Kidney (tissue), 14 donors: ENCODE measurements around the gene CELF1. TPM values are rescaled to one million over a fixed set of nuclear protein-coding genes. Genes with fewer than 3 reads are reported as not detected.

Experiments used
- DNase-seq, 5 donors: peaks; one replicate each; pipeline ENCODE4 v3.0.0-alpha.2; 2013 to 2020
- FAIRE-seq: peaks from 2 replicates; lab custom pipeline; 2012; peaks lifted over from hg19 to GRCh38; lab: Jason Lieb, UNC
- H3K27ac ChIP-seq, 2 donors: one replicate each; pipeline ENCODE4 v1.7.0; 2013; ENCODE audit warnings: low read depth in 2 of 2, low read length in 2 of 2, inconsistent platforms in 1 of 2
- H3K27me3 ChIP-seq: one replicate; pipeline ENCODE4 v1.7.1; 2013; ENCODE audit warnings: low read length, inconsistent platforms; ENCODE audit not compliant: control insufficient read depth, insufficient read depth
- H3K36me3 ChIP-seq, 3 donors: one replicate each; pipeline versions ENCODE4 v1.7.0 to v1.7.1; 2013; ENCODE audit warnings: low read length in 3 of 3, control low read depth in 1 of 3, inconsistent platforms in 1 of 3; ENCODE audit not compliant: insufficient read depth in 3 of 3, control insufficient read depth in 2 of 3
- H3K4me1 ChIP-seq, 3 donors: one replicate each; pipeline versions ENCODE4 v1.7.0 to v1.7.1; 2013; ENCODE audit warnings: low read length in 3 of 3, inconsistent platforms in 1 of 3, low read depth in 1 of 3; ENCODE audit not compliant: control insufficient read depth in 2 of 3, insufficient read depth in 2 of 3
- H3K4me3 ChIP-seq, 3 donors: one replicate each; pipeline versions ENCODE4 v1.7.0 to v1.8.1; 2013; ENCODE audit warnings: low read length in 3 of 3, control low read depth in 1 of 3, inconsistent platforms in 1 of 3
- H3K9ac ChIP-seq, 3 donors: one replicate each; pipeline versions ENCODE4 v1.7.0 to v1.7.1; 2013; ENCODE audit warnings: low read length in 3 of 3, control low read depth in 1 of 3, inconsistent platforms in 1 of 3
- H3K9me3 ChIP-seq, 3 donors: one replicate each; pipeline versions ENCODE4 v1.7.0 to v1.7.1; 2013; ENCODE audit warnings: low read length in 3 of 3, control low read depth in 1 of 3, inconsistent platforms in 1 of 3; ENCODE audit not compliant: control insufficient read depth in 2 of 3, insufficient read depth in 1 of 3
- CTCF ChIP-seq: IDR thresholded peaks from 3 replicates; pipeline ENCODE4 v1.5.1; 2012; ENCODE audit warnings: mild to moderate bottlenecking, moderate library complexity, borderline replicate concordance; ENCODE audit not compliant: insufficient read depth; ENCODE audit errors: extremely low read depth
- intact Hi-C: fragments of 100-400 bp; cut with DNase I; formaldehyde crosslinking; loops from one replicate; pipeline ENCODE4 v1.11.1; 2022
- polyA plus RNA-seq: library from polyadenylated mRNA; stranded (reverse); fragments of 350-450 nt; fragmentation: Illumina TruSeq; extraction: RNeasy Lipid Tissue Mini Kit (QIAGEN cat#74804); gene quantifications from one replicate; pipeline ENCODE4 v1.2.3, GENCODE V29; 2014; ENCODE audit warnings: low read depth, low replicate concordance; ENCODE audit not compliant: insufficient read depth
- total RNA-seq: library from RNA; stranded (reverse); fragmentation: NEBNext Ultra II Directional; extraction: Animal tissue kit (Norgen Biotek cat#: 25700); gene quantifications from one replicate; pipeline ENCODE4 v1.2.1, GENCODE V29; 2021
- donor health status: control.
- donor health status: control.
- donor health status: control.
- donor health status: control.
- donor health status: control.
- donor health status: DM: yes; HTN: yes; CAD: no.
- donor health status: Normal renal cell carcinoma (clear cell type).

CELF1 gene
- total and polyA plus RNA-seq, 2 donors from 2014 or later = 30.8 to 115 TPM

GRCh38 chr11:47545298-47545697 is 7.6 kb downstream of the CELF1 start:
- no peak for TF ChIP-seq CTCF
- H3K9me3 ChIP-seq = no peaks in the 10 kb centered on the region
- no peak overlapping the region for H3K9ac ChIP-seq
- no peak overlapping the region for H3K4me3 ChIP-seq
- intact Hi-C loops = no loop called here
- no peaks in the 10 kb centered on the region for H3K36me3 ChIP-seq
- DNase-seq (no peak), FAIRE-seq (no peak)
- H3K27ac ChIP-seq = no peak overlapping the region
- peaks cover 0 to 6% (median 3%) of the 10 kb centered on the region in 3 donors for H3K4me1 ChIP-seq
- H3K27me3 ChIP-seq = no peaks in the 10 kb centered on the region

GRCh38 chr11:47541070-47541469 is 11.9 kb downstream of the CELF1 start:
- no peak overlapping the region for H3K9ac ChIP-seq
- peaks cover 0 to 14% (median 8%) of the 10 kb centered on the region in 3 donors for H3K4me1 ChIP-seq
- H3K27ac ChIP-seq = no peak overlapping the region
- H3K9me3 ChIP-seq = no peaks in the 10 kb centered on the region
- no peaks in the 10 kb centered on the region for H3K27me3 ChIP-seq
- intact Hi-C loops = no loop called here
- FAIRE-seq (no peak), DNase-seq (no peak)
- no peak overlapping the region for H3K4me3 ChIP-seq
- H3K36me3 ChIP-seq = peaks cover 0 to 1% (median 0%) of the 10 kb centered on the region in 3 donors
- TF ChIP-seq CTCF = no peak

- Histone ChIP-seq H3K27me3 (no peaks in the 10 kb centered on the region), H3K4me1 (peaks cover 0 to 14% (median 8%) of the 10 kb centered on the region in 3 donors), H3K27ac (peak overlapping the region; percentile 32 to 35), H3K9ac (no peak overlapping the region), H3K4me3 (no peak overlapping the region), H3K36me3 (peaks cover 0 to 3% (median 0%) of the 10 kb centered on the region in 3 donors), H3K9me3 (no peaks in the 10 kb centered on the region)
- intact Hi-C loops = no loop called here
- DNase-seq (peak in 1 of 5 donors; percentile 30), FAIRE-seq (no peak)
- TF ChIP-seq CTCF = no peak
Observed at GRCh38 chr11:47539681-47540039, 13.3 kb downstream of the CELF1 start.
